AG10803 (cell line): ENCODE measurements around the gene IL17D.
A peak's percentile ranks its signal among the peaks of the same experiment; 100 is the strongest.

Source experiments
- DNase-seq: peaks from one replicate; pipeline ENCODE4 v3.0.0; 2010; ENCODE audit warnings: low read depth
- H3K4me3 ChIP-seq: 2 replicates; pipeline ENCODE4 v1.5.1; 2011; ENCODE audit warnings: mild to moderate bottlenecking, low read length, control low read depth
- TF ChIP-seq, protein P1 (sequence below): conservative IDR thresholded peaks from 2 replicates; pipeline ENCODE4 v1.5.1; 2011; ENCODE audit warnings: mild to moderate bottlenecking, low read length, control low read depth, inconsistent platforms

The IL17D gene, protein sequence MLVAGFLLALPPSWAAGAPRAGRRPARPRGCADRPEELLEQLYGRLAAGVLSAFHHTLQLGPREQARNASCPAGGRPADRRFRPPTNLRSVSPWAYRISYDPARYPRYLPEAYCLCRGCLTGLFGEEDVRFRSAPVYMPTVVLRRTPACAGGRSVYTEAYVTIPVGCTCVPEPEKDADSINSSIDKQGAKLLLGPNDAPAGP

DNA sequence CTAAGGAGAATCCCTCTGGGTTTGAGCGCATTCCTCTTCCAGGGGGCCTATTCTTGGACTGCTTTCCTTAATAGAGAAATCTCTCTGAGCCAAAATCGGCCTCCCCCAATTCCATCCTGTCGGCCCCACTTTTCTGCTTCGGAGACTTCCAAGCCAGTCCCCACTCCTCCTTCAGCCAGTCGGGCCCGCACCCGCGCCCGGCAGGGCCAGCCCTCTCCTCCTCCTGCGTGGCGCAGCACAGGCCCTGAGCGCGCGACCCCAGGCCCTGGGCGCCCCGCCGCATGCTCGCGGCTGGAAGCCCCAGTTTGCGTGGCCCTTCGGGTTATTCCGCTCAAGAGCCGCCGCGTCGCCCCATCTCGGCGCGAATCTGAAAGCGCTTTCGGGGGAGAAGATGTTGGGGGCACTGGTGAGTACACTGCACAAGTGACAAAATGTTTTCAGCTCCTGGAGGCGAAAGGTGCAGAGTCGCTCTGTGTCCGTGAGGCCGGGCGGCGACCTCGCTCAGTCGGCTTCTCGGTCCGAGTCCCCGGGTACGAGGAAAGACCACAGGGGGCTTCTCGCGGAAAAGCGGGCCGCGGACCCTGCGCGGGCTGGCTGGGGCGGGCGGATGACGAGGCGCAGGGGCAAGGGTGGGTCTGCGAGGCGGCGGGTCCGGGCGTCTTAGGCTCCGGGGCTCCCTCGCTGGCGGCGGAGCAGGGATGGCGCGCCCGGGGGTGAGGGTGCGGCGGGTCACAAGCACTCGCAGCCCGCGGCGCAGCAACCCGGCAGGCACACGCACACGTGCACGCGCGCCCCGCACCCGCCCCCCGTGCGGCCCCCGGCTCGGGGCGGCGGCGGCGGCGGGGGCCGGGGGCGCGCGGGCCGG is at the start of gene IL17D:
Gene IL17D, plus strand, starts transcription at position 785 of the 865 bp plus-strand sequence. CDS start 303 bp downstream, outside the sequence.
- peak within 1 kb of the TSS; percentile 61 for H3K4me3 ChIP-seq

DNA sequence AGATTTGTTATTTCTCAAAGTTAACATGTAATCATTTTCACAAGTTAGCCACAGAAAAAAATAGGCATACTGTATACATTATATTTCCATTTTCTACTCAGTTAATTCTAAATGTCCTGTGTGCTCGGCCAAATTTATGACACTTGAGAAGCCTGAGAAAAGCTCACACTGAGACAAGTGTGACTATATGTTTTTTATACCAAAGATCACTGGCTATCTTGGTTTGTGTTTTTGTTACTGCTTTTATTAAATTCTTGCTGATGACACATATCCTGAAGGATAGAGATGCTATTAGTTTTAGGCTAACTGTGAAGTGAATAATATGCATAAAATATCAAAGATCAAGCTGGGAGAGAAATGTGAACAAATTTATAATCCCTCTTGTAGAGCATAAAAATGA is 49.3 kb upstream of the IL17D start:
- no peak overlapping the region for H3K4me3 ChIP-seq
- DNase-seq: no peak

More for the DNA sequence above, at the start of gene IL17D:
- TF ChIP-seq, protein P1, sequence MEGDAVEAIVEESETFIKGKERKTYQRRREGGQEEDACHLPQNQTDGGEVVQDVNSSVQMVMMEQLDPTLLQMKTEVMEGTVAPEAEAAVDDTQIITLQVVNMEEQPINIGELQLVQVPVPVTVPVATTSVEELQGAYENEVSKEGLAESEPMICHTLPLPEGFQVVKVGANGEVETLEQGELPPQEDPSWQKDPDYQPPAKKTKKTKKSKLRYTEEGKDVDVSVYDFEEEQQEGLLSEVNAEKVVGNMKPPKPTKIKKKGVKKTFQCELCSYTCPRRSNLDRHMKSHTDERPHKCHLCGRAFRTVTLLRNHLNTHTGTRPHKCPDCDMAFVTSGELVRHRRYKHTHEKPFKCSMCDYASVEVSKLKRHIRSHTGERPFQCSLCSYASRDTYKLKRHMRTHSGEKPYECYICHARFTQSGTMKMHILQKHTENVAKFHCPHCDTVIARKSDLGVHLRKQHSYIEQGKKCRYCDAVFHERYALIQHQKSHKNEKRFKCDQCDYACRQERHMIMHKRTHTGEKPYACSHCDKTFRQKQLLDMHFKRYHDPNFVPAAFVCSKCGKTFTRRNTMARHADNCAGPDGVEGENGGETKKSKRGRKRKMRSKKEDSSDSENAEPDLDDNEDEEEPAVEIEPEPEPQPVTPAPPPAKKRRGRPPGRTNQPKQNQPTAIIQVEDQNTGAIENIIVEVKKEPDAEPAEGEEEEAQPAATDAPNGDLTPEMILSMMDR: no peak
- DNase-seq: no peak

DNA sequence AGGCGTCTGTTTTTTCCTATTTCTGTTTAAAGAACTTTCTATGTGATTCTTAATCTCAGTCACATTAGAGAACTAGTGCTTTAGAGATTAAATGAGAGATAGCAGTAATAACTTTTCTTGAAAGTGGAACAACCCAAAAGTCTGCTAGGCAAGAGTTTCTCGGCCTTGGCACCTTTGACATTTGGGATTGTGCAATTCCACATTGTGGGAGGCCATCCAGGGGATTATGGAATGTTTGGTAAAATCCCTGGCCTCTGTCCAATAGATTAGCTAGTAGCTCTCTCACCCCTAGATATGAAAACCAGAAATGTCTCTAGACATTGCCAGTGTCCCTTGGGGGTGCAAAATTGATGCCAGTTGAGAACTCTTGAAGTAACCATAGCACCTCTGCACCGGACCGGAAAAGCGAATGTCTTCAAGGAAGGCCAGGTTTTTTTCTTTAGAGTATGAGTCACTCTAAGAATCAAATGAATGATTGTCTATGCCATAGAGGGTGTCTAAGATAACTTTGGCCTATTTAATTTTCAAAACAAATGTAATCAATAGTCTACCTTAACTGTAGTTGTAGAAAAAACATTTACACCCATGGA is 45.0 kb upstream of the IL17D start:
- DNase-seq: no peak
- TF ChIP-seq, protein P1: no peak
- H3K4me3 ChIP-seq: no peak overlapping the region

More for the DNA sequence above, 49.3 kb upstream of the IL17D start:
- TF ChIP-seq, protein P1: no peak

DNA sequence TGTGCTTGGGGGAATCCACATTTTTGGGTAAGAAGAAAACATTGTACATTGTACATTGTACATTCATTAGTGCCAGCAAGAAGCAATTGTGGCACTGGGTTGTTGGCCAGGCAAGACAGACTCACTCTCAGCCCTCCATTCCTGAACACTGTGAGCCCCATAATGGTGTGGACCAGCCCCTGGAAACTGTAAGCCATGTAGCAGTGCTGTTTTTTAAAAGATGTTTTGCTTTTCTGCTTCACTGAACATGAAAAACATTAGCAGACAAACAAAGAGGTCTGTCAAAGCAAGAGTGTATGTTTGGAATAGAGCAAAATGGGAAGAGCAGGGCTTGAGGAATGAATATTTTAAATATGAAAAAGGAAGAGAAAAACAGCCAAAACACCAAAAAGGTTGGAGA is 39.1 kb upstream of the IL17D start:
- DNase-seq: no peak
- H3K4me3 ChIP-seq: no peak overlapping the region
- TF ChIP-seq, protein P1: no peak

DNA sequence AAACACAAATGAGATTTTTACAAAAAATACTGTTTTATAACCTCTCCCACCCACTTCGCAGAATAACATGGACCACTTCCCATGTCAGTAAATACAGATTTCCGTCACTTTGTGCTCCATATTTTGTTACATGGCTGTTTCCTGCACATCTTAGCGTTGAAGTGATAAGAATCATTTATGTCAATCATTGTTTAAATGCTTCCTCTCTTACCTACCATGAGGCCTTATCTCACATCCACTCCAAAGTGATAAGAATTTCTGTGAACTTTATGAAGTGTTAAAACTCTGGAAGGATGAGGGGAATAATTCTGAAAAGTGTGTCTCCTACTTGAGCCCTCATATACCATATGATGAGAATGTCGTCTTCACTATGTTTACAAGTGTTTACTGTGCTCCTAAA is 36.6 kb upstream of the IL17D start:
- H3K4me3 ChIP-seq: no peak overlapping the region
- DNase-seq: no peak
- TF ChIP-seq, protein P1: no peak

DNA sequence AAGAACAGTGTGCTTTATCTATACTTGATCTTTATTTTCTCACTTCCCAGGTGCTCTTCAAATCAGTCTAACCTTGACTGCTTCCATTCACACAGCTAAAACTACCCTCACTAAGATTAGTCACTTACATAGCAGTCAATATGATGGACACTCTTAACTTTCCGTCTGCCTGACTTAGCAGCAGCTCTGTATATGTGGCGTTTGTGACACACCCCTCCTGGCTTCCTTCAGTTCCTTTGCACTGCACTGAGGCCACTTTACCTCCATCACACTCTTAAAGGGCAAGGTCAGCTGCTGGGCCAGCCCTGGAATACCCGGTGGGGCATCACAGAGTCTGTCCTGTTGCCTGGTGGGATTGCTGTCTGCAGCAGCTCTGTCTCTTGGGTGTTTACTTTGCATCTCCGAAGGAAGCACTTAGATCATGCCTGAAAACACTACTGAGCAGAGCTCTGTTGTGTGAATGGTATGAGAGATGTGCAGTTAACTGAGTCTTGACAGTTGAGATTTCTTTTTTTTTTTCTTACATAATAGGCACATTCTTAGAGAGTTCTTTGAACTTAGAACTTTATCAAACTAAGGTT is 35.6 kb upstream of the IL17D start:
- DNase-seq: no peak
- H3K4me3 ChIP-seq: no peak overlapping the region
- TF ChIP-seq, protein P1: no peak
